ENCODE results near the gene HCFC1.

HCFC1 gene

DNA sequence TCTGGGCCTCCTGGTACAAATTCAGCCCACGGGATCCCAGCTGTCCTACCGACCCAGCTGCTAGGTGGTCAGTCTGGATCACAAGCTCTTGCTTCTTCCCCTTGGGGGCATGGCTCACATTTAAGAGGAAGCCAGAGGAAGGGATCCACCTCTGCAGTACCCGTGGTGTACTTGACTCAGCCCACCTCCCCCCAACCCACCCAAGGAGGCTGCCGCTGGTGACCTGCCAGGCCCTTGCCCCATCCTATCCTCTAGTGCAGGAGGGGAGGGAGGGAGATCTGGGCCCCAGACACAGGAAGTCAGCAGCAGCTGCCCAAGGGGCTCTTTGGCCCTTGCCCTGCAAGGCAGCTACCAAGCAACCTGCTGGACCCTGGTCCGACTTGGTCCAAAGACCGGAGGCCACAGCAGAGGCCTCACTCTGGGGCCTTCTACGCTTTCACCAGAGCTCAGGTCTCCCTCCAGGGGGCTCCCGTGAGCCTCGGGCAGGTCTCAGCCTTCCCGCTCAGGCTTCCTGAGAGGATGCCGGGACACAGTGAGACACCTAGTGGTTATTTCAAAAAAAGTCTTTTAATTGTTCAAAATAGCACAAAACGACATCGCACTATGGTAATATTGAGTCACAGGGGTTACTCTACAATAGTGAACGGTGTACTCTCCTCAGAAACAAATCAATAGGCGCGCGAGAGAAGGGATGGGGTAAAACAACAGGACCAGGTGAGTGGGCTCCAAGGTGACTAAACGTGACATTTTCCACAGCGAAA lies 24.4 kb downstream of the HCFC1 start:
- Mint-ChIP-seq H3K4me3 (peak overlapping the region; percentile 25), H3K27ac (ENCODE audit: low read depth) (peak overlapping the region; percentile 83), H3K9me3 (no peaks in the 10 kb centered on the region), H3K27me3 (no peaks in the 10 kb centered on the region), H3K36me3 (ENCODE audit: insufficient read depth) (peaks cover 16% of the 10 kb centered on the region), H3K4me1 (peaks cover 6% of the 10 kb centered on the region)
- DNase-seq (ENCODE audit: low spot score in 2 of 2) (peak; percentile 44 to 62), ATAC-seq (replicated peaks; ENCODE audit: extremely low read depth, poor library complexity, severe bottlenecking) (peak; percentile 79)

DNA sequence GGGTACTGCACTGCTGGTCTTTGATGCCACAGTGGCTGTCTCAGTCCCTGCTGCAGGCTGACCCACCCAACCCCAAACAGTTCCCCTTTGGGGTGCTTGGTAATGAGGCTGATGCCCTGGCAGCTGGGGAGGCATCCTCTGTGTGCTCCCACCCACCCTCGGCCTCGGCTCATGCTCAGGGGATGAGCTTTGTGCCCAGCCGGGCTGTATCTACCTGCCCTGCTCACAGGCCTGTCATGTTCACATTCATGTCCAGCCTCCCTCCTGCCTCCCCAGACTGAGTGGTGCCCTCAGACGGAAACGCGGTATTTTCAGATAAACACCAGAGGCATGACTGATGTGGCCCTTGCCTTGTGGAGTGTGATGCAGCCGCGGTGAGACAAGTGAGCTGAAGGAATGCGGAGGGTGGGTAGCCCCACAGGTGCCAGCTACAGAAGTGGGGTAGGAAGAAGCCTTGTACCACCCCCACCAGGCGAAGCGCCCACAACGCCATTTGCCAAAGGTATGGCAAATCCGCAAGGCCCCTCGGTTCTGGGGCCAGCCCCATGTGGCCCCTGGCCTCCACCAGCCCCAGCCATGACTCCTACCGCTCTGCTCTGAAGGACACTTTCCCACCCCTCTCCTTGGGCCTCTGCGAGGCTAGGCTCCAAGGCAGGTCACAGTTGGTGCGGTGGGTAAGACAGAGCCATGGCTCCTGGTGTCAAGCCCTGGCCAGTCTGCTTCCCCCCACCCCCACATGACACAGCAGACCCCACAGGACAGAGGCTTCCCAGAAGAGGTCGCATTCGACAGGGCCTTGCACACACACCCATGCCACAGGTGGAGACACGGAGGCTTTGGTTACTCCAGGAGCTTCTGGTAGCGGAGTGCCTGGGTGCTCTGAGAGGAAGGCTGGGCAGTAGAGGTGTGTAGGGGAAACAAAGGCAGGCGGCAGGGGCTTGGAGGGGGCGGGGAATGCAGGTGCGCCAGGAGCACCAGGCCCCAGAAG lies 25.4 kb downstream of the HCFC1 start:
- no peak overlapping the region for H3K27ac Mint-ChIP-seq (ENCODE audit: low read depth)
- peaks cover 6% of the 10 kb centered on the region for H3K4me1 Mint-ChIP-seq
- H3K27me3 Mint-ChIP-seq: no peaks in the 10 kb centered on the region
- DNase-seq (ENCODE audit: low spot score in 2 of 2) (no peak), ATAC-seq (replicated peaks; ENCODE audit: extremely low read depth, poor library complexity, severe bottlenecking) (no peak)
- no peaks in the 10 kb centered on the region for H3K9me3 Mint-ChIP-seq
- no peak overlapping the region for H3K4me3 Mint-ChIP-seq
- peaks cover 14% of the 10 kb centered on the region for H3K36me3 Mint-ChIP-seq (ENCODE audit: insufficient read depth)

DNA sequence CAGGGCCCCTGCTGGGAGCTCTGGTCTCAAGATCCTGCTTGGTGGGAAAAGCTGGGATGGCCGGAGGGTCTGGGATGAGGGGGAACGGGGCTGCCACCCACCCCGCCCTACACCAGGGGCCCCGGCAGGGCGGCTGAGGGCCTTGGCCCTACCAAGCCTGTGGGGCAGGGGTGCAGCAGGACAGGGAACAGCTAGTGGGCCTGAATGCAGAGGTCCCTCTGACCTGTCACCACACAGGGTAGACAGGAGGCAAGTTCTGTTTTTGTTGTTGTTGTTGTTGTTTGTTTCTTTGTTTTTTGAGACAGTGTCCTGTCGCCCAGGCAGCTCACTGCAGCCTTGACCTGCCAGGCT lies 26.8 kb downstream of the HCFC1 start:
- Mint-ChIP-seq H3K4me1 (peaks cover 6% of the 10 kb centered on the region), H3K9me3 (no peaks in the 10 kb centered on the region), H3K27me3 (no peaks in the 10 kb centered on the region), H3K36me3 (ENCODE audit: insufficient read depth) (peaks cover 7% of the 10 kb centered on the region), H3K4me3 (peak overlapping the region; percentile 73), H3K27ac (ENCODE audit: low read depth) (no peak overlapping the region)
- ATAC-seq (replicated peaks; ENCODE audit: extremely low read depth, poor library complexity, severe bottlenecking): no peak
- DNase-seq (ENCODE audit: low spot score in 2 of 2): no peak

DNA sequence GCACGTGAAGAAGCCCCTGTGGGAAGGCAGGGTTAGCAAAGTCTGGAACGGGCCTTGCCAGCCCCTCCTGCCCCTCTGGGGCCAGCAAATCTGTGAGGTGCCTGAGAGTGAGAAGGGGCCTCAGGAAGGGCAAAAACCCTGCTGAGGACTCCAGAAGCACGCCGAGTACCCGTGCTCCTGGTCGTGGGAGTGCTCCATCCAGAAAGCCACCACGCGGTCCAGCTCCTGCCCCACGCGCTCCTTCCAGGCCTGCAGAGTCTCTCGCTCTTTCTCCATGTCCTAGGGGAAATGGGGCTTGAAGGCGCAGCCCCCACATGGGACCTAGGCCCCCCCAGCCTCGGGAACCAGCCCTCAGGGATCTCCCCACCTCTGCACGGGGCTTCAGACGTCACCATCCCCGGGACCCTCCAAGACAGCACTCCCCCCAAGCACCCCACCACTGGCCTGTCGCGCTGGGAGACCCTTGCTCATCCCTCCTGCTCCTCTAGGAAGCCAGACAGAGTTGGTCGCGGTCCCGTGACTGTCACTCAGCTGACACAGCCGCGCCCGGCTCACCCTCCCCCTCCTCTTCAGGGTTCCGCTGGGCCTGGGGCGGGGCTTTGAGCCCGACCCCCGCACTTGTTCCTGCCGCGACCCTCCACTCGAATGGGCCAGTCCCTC lies 27.3 kb downstream of the HCFC1 start, which contains the start of gene RENBP:
Gene RENBP, minus strand, starts transcription at position 504 of the 660 bp plus-strand sequence. Its CDS starts 33 bp downstream, at position 471.
- Mint-ChIP-seq H3K27ac (ENCODE audit: low read depth) (no peak within 1 kb of the TSS), H3K36me3 (ENCODE audit: insufficient read depth) (peaks cover 5% of the 10 kb centered on the region), H3K4me1 (peaks cover 6% of the 10 kb centered on the region), H3K9me3 (no peaks in the 10 kb centered on the region), H3K4me3 (peak within 1 kb of the TSS; percentile 73), H3K27me3 (no peaks in the 10 kb centered on the region)
- DNase-seq (ENCODE audit: low spot score in 2 of 2): no peak
- no peak for ATAC-seq (replicated peaks; ENCODE audit: extremely low read depth, poor library complexity, severe bottlenecking)

DNA sequence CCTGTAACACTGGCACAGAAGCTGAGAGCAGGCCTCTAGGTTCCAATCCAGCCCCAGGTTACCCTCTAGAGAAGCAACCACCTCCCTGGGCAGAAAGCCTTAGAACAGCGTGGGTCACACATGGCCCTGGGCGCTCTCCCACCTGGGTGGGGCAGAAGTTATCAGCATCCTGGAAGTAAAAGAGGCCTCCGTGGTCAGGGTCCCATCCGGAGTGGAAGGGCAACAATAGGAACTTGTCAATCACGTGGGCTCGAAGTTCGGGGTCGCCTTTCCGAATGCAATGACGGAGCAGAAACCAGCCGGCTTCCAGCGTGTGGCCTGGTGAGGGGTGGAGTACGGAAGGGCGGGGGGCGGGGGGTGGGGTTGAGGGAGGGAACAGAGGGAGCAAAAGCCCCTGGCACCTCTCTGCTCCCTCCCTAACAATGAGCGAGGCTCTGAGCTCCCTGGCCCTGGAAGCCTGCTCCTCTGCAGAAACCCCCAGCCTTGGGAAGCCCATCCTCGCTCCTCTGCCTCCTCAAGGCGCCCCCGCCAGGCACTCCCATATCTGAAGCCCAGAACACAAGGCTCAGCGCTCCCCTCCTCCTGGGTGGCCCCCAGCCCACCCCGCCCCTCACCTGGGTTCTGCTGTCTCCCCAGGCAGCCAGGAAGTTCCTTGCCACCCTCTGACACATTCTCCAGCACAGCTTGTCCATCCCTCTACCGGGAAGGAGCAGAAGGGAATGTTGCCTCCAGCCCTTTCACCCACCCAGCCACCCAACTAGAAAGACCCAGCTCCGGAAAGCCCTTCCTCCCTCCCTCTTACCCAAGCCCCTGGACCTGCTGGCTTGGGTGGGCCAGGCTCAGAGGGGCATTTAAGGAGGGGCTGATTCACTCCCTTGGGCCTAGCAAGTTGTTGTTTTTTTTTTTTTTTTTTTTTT lies 30.0 kb downstream of the HCFC1 start:
- DNase-seq (ENCODE audit: low spot score in 2 of 2): no peak
- no peak for ATAC-seq (replicated peaks; ENCODE audit: extremely low read depth, poor library complexity, severe bottlenecking)
- Mint-ChIP-seq H3K4me1 (peaks cover 3% of the 10 kb centered on the region), H3K27me3 (no peaks in the 10 kb centered on the region), H3K4me3 (peak overlapping the region; percentile 32), H3K27ac (ENCODE audit: low read depth) (no peak overlapping the region), H3K36me3 (ENCODE audit: insufficient read depth) (peaks cover 3% of the 10 kb centered on the region), H3K9me3 (no peaks in the 10 kb centered on the region)

DNA sequence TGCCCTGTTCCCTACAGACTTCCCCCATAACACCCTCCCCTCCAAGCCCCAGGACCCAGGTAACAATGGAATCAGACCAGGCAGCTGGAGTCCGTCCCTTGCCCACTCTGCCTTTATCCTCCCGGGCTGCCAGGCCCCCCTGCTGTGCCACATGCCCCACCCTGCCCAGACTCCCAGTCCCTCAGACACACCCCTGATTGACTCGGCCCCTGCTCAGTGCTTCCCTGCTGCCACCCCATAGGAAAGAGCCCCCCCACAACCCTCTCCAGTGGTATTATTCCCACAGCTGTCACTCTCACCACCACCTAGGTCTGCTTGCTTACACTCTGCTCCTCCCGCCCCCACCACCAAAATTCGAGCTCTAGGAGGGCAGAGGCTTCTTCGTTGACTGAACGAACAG lies 32.0 kb downstream of the HCFC1 start:
- no peak overlapping the region for H3K27ac Mint-ChIP-seq (ENCODE audit: low read depth)
- H3K36me3 Mint-ChIP-seq (ENCODE audit: insufficient read depth): peaks cover 4% of the 10 kb centered on the region
- no peaks in the 10 kb centered on the region for H3K9me3 Mint-ChIP-seq
- no peaks in the 10 kb centered on the region for H3K27me3 Mint-ChIP-seq
- H3K4me3 Mint-ChIP-seq: no peak overlapping the region
- DNase-seq (ENCODE audit: low spot score in 2 of 2) (no peak), ATAC-seq (replicated peaks; ENCODE audit: extremely low read depth, poor library complexity, severe bottlenecking) (no peak)
- peaks cover 5% of the 10 kb centered on the region for H3K4me1 Mint-ChIP-seq

DNA sequence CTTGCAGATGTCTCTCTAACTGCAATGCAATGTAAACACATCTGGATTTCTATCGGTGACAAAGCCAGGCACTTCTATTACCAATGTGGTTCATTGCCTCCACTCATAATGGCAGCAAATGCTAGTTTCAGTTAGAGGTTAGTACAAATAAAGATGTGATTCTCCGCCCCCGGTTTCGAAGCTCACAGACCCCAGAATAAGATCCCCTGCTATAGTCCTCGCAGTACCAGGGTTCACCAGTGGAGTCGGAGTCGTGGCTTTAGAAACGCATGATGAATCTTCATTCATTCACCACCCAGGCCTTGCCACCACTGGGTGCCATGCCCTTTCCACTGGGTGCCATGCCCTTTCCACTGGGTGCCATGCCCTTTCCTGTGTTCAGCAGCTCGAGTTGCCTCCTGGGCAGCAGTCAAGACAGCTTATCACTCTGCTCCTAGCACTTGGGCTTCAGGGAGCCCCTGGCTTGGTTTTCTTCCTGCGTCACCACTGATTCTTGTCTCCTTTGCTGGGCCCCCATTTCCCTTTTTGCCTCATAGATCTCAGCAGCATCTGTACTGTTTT lies 33.3 kb downstream of the HCFC1 start:
- ATAC-seq (replicated peaks; ENCODE audit: extremely low read depth, poor library complexity, severe bottlenecking) (no peak), DNase-seq (ENCODE audit: low spot score in 2 of 2) (no peak)
- H3K4me3 Mint-ChIP-seq: no peak overlapping the region
- H3K36me3 Mint-ChIP-seq (ENCODE audit: insufficient read depth): peaks cover 4% of the 10 kb centered on the region
- H3K27ac Mint-ChIP-seq (ENCODE audit: low read depth): no peak overlapping the region
- no peaks in the 10 kb centered on the region for H3K27me3 Mint-ChIP-seq
- H3K4me1 Mint-ChIP-seq: peaks cover 5% of the 10 kb centered on the region
- no peaks in the 10 kb centered on the region for H3K9me3 Mint-ChIP-seq

DNA sequence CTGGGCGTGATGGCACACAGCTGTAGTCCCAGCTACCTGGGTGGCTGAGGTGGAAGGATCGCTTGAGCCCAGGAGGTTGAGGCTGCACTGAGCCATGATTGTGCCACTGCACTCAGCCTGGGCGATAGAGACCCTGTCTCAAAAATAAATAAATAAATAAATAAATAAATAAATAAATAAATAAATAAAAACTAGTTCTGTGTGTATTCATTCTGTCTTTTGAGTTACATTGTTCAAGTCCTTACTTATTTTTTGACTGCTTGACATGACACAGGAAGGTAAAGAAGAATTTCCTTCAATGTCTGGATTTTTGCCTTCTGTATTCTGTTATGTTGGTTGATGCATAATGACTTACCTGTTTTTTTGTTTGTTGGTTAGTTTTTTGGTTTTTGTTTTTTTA lies 34.6 kb downstream of the HCFC1 start:
- ATAC-seq (replicated peaks; ENCODE audit: extremely low read depth, poor library complexity, severe bottlenecking) (no peak), DNase-seq (ENCODE audit: low spot score in 2 of 2) (no peak)
- Mint-ChIP-seq H3K9me3 (no peaks in the 10 kb centered on the region), H3K4me3 (no peak overlapping the region), H3K4me1 (peaks cover 5% of the 10 kb centered on the region), H3K27ac (ENCODE audit: low read depth) (no peak overlapping the region), H3K36me3 (ENCODE audit: insufficient read depth) (peaks cover 9% of the 10 kb centered on the region), H3K27me3 (no peaks in the 10 kb centered on the region)

DNA sequence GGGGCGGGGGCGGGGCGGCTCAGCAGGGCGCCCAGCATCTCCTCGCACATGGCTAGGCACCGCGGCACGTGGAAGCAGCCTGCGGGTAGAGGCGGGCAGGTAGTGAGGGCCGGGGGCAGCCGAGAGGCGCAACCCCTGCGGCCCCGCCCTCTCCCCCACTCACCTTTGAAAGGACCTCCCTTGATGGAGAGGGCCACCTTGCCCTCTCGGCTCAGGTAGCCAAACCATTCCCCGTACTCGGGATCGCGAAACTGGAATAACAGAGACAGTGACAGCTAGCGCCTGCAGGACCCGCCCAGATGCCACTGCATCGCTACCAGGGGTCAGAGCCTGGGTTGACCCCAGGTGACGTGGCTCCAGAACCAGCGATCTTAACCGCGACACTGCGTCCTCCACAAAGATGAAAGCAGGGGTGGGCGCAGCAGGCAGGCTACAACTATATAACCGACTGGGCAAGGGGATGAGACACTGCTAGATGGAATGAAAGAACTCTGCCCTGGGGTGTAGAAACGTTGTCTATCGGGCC lies 36.2 kb downstream of the HCFC1 start:
- Mint-ChIP-seq H3K4me3 (peak overlapping the region; percentile 62), H3K4me1 (peaks cover 10% of the 10 kb centered on the region), H3K27me3 (no peaks in the 10 kb centered on the region), H3K27ac (ENCODE audit: low read depth) (peak overlapping the region; percentile 44), H3K9me3 (no peaks in the 10 kb centered on the region), H3K36me3 (ENCODE audit: insufficient read depth) (peaks cover 10% of the 10 kb centered on the region)
- ATAC-seq (replicated peaks; ENCODE audit: extremely low read depth, poor library complexity, severe bottlenecking): no peak
- DNase-seq (ENCODE audit: low spot score in 2 of 2): no peak

DNA sequence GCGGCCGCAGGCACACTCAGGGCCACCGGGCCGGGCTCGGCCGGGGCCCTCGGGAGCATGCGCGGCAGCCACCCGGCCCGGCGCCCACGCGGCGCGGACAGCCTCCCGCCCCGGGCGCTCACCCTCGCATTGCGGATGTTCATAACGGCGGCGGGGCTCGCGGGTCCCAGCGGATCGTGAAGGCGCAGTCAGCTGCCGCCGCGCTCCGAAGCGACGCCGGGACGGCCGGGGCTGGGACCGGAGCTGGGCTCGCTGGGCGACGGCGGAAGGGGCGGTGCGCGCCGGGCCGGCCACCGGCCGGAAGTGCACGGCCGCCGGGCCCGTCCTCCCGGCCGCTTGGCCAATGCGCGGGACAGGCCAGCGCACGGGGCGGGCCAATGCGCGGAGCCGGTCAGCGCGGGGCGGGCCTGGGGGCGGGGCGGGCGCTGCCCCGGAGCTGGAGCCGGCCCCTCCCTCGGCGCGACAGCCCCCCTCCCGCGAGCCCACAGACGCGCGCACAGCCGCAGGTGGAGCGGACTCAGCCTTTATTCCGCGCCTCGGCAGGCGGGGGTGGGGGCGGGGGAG lies 36.8 kb downstream of the HCFC1 start, which contains the start of gene NAA10:
Gene NAA10, minus strand, starts transcription at position 276 of the 564 bp plus-strand sequence. Its CDS starts 133 bp downstream, at position 143.
- Mint-ChIP-seq H3K27me3 (no peaks in the 10 kb centered on the region), H3K36me3 (ENCODE audit: insufficient read depth) (peaks cover 10% of the 10 kb centered on the region), H3K4me3 (peak within 1 kb of the TSS; percentile 81), H3K27ac (ENCODE audit: low read depth) (peak within 1 kb of the TSS; percentile 69), H3K4me1 (peaks cover 10% of the 10 kb centered on the region), H3K9me3 (no peaks in the 10 kb centered on the region)
- peak; percentile 52 for ATAC-seq (replicated peaks; ENCODE audit: extremely low read depth, poor library complexity, severe bottlenecking)
- DNase-seq (ENCODE audit: low spot score in 2 of 2): no peak

DNA sequence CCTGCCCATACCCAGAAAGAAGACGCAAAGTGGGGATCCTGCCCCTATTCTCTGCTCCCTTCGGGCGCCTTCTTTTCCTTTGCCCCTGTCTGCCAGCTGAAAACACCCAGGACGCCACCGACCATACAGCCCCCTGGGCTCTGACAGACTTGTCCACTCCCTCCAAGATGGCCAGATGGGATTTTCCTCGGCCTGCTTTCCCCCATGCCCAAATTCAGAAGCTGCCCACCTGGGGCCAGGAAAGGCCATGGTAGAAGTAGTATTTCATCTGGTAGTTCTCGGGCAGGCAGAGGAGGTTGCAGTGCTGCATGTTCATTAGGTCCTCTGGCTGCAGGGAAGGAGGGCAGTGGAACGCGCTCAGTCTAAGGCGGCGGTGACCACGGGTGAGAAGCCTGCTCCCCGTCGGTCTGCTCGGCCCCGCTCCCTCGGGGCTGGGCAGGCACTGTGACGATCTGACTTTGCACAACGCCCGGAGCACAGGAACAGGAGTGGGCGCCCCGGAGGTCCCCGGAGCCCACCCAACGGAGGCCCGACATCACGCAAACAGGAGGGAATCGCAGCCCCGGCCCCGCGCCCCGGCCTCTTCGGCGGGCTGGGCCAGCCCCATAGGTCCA lies 37.4 kb downstream of the HCFC1 start:
- H3K36me3 Mint-ChIP-seq (ENCODE audit: insufficient read depth): peaks cover 11% of the 10 kb centered on the region
- peak overlapping the region; percentile 81 for H3K4me3 Mint-ChIP-seq
- no peaks in the 10 kb centered on the region for H3K9me3 Mint-ChIP-seq
- H3K27me3 Mint-ChIP-seq: no peaks in the 10 kb centered on the region
- ATAC-seq (replicated peaks; ENCODE audit: extremely low read depth, poor library complexity, severe bottlenecking): peak; percentile 55
- no peak for DNase-seq (ENCODE audit: low spot score in 2 of 2)
- H3K4me1 Mint-ChIP-seq: peaks cover 10% of the 10 kb centered on the region
- peak overlapping the region; percentile 69 for H3K27ac Mint-ChIP-seq (ENCODE audit: low read depth)
